Ishikawa (cell line): ENCODE data around the gene CRTC1.

Source experiments
- CEBPB ChIP-seq: IDR thresholded peaks from 2 replicates; pipeline ENCODE4 v1.6.1; 2012
- CREB1 ChIP-seq: IDR thresholded peaks from 2 replicates; pipeline ENCODE4 v1.6.1; 2012; ENCODE audit warnings: low read depth
- EGR1 ChIP-seq: IDR thresholded peaks from 2 replicates; pipeline ENCODE4 v1.6.1; 2012
- EP300 ChIP-seq: IDR thresholded peaks from 2 replicates; pipeline ENCODE4 v1.6.1; 2012; ENCODE audit warnings: borderline replicate concordance
- FOXM1 ChIP-seq: IDR thresholded peaks from 2 replicates; pipeline ENCODE4 v1.6.1; 2012; ENCODE audit warnings: low read depth, borderline replicate concordance
- NFIC ChIP-seq: IDR thresholded peaks from 2 replicates; pipeline ENCODE4 v1.6.1; 2012
- RAD21 ChIP-seq: IDR thresholded peaks from 2 replicates; pipeline ENCODE4 v1.6.1; 2012; ENCODE audit warnings: low read depth
- TAF1 ChIP-seq: IDR thresholded peaks from 2 replicates; pipeline ENCODE4 v1.6.1; 2012; ENCODE audit warnings: low read depth, mild to moderate bottlenecking
- TCF12 ChIP-seq: IDR thresholded peaks from 2 replicates; pipeline ENCODE4 v1.6.1; 2012; ENCODE audit warnings: low read depth
- TEAD4 ChIP-seq: IDR thresholded peaks from 2 replicates; pipeline ENCODE4 v1.6.1; 2012
- YY1 ChIP-seq: IDR thresholded peaks from 2 replicates; pipeline ENCODE4 v1.6.1; 2012; ENCODE audit warnings: low read depth
- ZBTB7A ChIP-seq: IDR thresholded peaks from 2 replicates; pipeline ENCODE4 v1.6.1; 2012; ENCODE audit warnings: low read depth
- TF ChIP-seq, protein P1 (sequence below): IDR thresholded peaks from 2 replicates; pipeline ENCODE4 v1.6.1; 2012
- TF ChIP-seq, protein P2 (sequence below): IDR thresholded peaks from 2 replicates; pipeline ENCODE4 v1.6.1; 2012
- TF ChIP-seq, protein P3 (sequence below): IDR thresholded peaks from 2 replicates; pipeline ENCODE4 v1.6.1; 2012; ENCODE audit warnings: low read depth, mild to moderate bottlenecking

The CRTC1 gene

DNA sequence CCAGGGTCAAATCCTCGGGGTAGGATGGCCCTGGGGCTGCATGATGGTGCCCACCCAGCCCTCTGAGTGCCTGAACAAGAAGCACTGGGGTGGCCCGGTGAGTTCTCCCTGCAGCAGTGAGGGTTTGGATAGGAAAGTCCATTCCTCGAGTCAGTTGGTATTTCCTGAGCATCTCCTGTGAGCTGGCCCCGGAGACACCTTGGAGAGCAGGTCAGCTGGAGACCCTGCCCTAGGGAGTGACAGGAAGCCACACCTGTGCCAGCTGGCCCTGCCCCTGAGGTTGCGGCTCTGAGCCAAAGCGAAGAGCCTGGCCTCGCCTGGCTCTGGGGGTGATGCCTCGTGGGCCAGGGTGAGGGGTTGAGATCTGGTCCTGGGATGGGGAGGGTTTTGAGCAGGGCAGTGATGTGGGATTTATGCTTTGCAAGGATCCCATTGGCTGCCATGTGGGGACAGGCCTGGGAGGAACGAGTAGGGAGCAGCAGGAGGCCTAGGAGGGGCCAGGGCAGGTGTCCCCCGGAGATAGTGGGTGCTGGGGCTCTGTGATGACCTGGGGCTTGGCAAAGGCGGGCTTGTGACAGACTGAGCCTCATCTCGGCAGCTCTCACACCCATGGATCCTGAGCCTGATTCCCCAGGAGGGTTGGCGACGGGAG lies 16.0 kb downstream of the CRTC1 start:
- TF ChIP-seq FOXM1 (peak; percentile 61), TAF1 (no peak), NFIC (peak; percentile 96), EGR1 (no peak), CEBPB (no peak), TEAD4 (peak; percentile 65; the same call in 1 of the 2 replicates), EP300 (peak; percentile 88; the same call in 1 of the 2 replicates), TCF12 (peak; percentile 86), RAD21 (no peak; the same call in 1 of the 2 replicates), ZBTB7A (peak; percentile 91), YY1 (no peak), CREB1 (no peak)
- TF ChIP-seq, protein P1, sequence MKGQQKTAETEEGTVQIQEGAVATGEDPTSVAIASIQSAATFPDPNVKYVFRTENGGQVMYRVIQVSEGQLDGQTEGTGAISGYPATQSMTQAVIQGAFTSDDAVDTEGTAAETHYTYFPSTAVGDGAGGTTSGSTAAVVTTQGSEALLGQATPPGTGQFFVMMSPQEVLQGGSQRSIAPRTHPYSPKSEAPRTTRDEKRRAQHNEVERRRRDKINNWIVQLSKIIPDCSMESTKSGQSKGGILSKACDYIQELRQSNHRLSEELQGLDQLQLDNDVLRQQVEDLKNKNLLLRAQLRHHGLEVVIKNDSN = no peak
- TF ChIP-seq, protein P2, sequence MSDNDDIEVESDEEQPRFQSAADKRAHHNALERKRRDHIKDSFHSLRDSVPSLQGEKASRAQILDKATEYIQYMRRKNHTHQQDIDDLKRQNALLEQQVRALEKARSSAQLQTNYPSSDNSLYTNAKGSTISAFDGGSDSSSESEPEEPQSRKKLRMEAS = peak; percentile 42
- TF ChIP-seq, protein P3, sequence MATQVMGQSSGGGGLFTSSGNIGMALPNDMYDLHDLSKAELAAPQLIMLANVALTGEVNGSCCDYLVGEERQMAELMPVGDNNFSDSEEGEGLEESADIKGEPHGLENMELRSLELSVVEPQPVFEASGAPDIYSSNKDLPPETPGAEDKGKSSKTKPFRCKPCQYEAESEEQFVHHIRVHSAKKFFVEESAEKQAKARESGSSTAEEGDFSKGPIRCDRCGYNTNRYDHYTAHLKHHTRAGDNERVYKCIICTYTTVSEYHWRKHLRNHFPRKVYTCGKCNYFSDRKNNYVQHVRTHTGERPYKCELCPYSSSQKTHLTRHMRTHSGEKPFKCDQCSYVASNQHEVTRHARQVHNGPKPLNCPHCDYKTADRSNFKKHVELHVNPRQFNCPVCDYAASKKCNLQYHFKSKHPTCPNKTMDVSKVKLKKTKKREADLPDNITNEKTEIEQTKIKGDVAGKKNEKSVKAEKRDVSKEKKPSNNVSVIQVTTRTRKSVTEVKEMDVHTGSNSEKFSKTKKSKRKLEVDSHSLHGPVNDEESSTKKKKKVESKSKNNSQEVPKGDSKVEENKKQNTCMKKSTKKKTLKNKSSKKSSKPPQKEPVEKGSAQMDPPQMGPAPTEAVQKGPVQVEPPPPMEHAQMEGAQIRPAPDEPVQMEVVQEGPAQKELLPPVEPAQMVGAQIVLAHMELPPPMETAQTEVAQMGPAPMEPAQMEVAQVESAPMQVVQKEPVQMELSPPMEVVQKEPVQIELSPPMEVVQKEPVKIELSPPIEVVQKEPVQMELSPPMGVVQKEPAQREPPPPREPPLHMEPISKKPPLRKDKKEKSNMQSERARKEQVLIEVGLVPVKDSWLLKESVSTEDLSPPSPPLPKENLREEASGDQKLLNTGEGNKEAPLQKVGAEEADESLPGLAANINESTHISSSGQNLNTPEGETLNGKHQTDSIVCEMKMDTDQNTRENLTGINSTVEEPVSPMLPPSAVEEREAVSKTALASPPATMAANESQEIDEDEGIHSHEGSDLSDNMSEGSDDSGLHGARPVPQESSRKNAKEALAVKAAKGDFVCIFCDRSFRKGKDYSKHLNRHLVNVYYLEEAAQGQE = peak; percentile 43

DNA sequence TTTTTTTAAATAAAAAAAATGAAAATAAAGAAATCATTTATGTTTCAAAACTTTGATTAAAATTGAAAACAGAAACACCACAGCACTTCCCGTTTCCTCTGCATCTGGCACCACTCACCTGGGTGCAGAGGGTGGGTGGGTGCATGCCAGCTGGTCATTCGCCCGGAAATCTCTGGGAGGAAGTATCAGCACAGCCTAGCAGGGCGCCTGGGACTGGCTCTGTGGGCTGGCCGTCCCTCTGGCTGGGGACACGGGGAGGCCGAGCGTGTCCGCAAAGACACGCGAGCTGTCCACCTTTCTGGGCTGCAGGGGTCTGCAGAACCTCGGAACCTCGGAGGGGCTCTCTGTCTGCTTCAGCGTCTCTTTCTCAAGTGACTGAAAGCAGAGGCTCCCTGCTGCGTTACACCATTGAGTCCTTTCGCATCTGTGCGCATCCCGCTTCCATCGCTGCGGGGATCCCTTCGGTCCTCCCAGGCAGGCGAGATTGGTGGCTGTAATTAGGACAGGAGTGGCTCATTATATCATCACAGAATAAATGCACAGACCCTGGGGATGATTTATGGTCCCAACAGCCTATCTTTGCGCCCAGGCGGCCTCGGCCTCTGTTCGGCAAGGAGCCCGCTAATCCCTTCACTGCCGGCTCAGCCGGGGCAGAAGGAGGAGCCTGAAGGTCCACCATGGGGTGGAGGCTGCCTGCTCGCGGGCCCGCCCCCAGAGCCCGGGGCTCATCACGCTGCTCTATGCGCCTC lies 17.2 kb downstream of the CRTC1 start:
- TF ChIP-seq RAD21 (peak; percentile 17; the same call in 1 of the 2 replicates), EP300 (peak; percentile 94), CEBPB (no peak), FOXM1 (peak; percentile 67; the same call in 1 of the 2 replicates), EGR1 (peak; percentile 76), TCF12 (peak; percentile 97), NFIC (peak; percentile 89), TEAD4 (peak; percentile 93), YY1 (no peak; the same call in none of the 2 replicates)
- TF ChIP-seq, protein P1 = peak; percentile 3; the same call in 1 of the 2 replicates

DNA sequence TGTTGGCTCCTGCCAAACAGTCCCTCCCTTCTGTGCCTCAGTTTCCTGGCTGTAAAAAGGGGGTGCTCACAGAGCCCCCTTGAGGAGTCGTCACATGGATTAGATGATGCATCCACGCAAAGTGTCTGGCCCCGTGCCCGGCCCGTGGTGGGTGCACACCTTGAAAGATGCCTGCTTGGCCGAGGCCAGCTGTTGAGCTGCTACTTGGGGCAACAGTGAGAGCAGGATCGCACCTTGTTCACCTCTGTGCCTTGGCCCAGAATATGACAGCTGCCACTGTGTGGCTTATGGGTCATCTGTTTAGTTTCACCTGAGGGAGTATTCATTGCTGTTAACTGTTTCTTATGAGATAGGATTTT lies 17.7 kb downstream of the CRTC1 start:
- TF ChIP-seq CREB1 (no peak), RAD21 (no peak), ZBTB7A (no peak), FOXM1 (no peak), EP300 (no peak), CEBPB (no peak), YY1 (no peak), TCF12 (no peak)
- TF ChIP-seq, protein P1 = no peak

DNA sequence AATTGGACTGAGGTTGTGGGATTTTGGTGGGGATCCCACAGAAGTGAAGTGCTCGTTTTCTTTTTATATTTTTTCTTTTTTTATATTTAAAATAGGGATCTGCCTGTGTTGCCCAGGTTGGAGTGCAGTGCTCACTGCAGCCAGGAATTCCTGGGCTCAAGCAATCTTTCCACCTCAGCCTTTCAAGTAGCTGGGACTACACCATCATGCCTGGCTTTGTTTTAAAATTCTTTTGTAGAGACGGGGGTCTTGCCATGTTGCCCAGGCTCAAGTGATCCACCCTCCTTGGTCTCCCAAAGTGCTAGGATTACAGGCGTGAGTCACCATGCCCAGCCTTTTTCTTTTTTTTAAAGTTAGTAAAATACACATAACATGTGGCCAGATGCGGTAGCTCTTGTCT lies 20.6 kb downstream of the CRTC1 start:
- TF ChIP-seq EGR1 (no peak), NFIC (no peak)
- TF ChIP-seq, protein P3 = no peak

DNA sequence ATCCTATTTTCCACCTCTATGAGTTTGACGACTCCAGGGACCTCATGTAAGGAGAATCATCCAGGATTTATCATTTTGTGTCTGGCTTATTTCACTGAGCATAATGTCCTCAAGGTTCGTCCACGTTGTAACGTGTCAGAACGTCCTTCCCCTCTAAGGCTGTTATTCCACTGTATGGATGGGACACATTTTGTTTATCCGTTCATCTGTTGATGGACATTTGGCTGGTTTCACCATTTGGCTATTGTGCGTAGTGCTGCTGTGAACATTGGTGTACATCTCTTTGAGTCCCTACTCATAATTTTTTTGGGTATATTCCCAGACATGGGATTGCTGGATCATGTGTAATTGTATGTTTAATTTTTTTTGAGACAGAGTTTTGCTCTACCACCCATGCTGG lies 21.5 kb downstream of the CRTC1 start:
- TF ChIP-seq TAF1 (no peak), ZBTB7A (no peak), YY1 (no peak), TCF12 (no peak), NFIC (no peak), CREB1 (no peak), EP300 (no peak), CEBPB (no peak)
- TF ChIP-seq, protein P1 = no peak
- TF ChIP-seq, protein P2 = no peak
